HCT116 (cell line): ENCODE results near the gene DHRS13. TPM values are rescaled to one million over a fixed set of nuclear protein-coding genes. Genes with fewer than 3 reads are reported as not detected.

Experiments
- ATAC-seq: fragments of 200-7000 bp; cut with Tn5 transposase; 2 replicates; pipeline ENCODE4 v1.9.1; 2020; ENCODE audit warnings: mild to moderate bottlenecking, moderate library complexity
- BruUV-seq: library from RNA; stranded (reverse); fragments of 400-500 nt; replicated peaks from 2 replicates; lab custom pipeline; 2021; lab: Mats Ljungman, UMichigan
- CTCF ChIA-PET: fragments of 300-600 bp; sonication (Branson Sonifier 250); formaldehyde crosslinking; loops from one replicate; lab custom pipeline; 2021; ENCODE audit warnings: antibody characterized with exemption; lab: Charles Lee
- POLR2A ChIA-PET: fragments of 300-600, 350-600 bp; sonication (Branson Sonifier 250); formaldehyde crosslinking; loops from one replicate; lab custom pipeline; 2021; ENCODE audit warnings: antibody characterized with exemption; lab: Charles Lee
- RAD21 ChIA-PET, 2 experiments: fragments of 300-600 bp; sonication (Branson Sonifier 250); formaldehyde crosslinking; loops; one replicate each; lab custom pipeline; 2023; ENCODE audit warnings: low total read pairs in 2 of 2; ENCODE audit not compliant: uncharacterized antibody in 2 of 2, unreplicated experiment in 2 of 2, low non-redundant PET in 1 of 2; lab: Charles Lee
- DNase-seq: peaks from one replicate; pipeline ENCODE4 v3.0.0-alpha.2; 2010; ENCODE audit warnings: low read depth, low spot score
- H2AFZ ChIP-seq: fragments of 200-600 bp; shearing (Covaris generic), sonication (generic); 2 replicates; pipeline ENCODE4 v1.6.1; 2017; ENCODE audit warnings: low read depth, mixed run types, mixed read lengths, antibody characterized with exemption, low read length; ENCODE audit not compliant: poor library complexity, severe bottlenecking
- H3K27ac ChIP-seq: 2 replicates; pipeline ENCODE4 v1.5.1; 2012; ENCODE audit warnings: low read depth, low read length
- H3K27me3 ChIP-seq: fragments of 200-600 bp; sonication (generic); 2 replicates; pipeline ENCODE4 v1.6.1; 2016; ENCODE audit warnings: mixed run types, low read length, mixed read lengths; ENCODE audit not compliant: insufficient read depth
- H3K36me3 ChIP-seq, 2 experiments: fragments of 200-500 bp in 1 of 2; fragments of 200-600 bp in 1 of 2; sonication (Bioruptor generic) in 1 of 2; sonication (generic) in 1 of 2; 2 replicates each; pipeline versions ENCODE4 v1.5.1 to v1.6.1; 2014 to 2016; ENCODE audit warnings: low read length in 2 of 2, inconsistent platforms in 1 of 2, mixed read lengths in 1 of 2, mixed run types in 1 of 2; ENCODE audit not compliant: insufficient read depth in 2 of 2, control insufficient read depth in 1 of 2
- H3K4me1 ChIP-seq, 2 experiments: fragments of 200-600 bp in 1 of 2; sonication (generic) in 1 of 2; 2 replicates each; pipeline versions ENCODE4 v1.5.1 to v1.6.1; 2012 to 2017; ENCODE audit warnings: low read length in 2 of 2, inconsistent platforms in 1 of 2, mild to moderate bottlenecking in 1 of 2, mixed read lengths in 1 of 2, mixed run types in 1 of 2, moderate library complexity in 1 of 2; ENCODE audit not compliant: insufficient read depth in 2 of 2, control insufficient read depth in 1 of 2
- H3K4me2 ChIP-seq: fragments of 200-600 bp; sonication (generic); 2 replicates; pipeline ENCODE4 v1.6.1; 2017; ENCODE audit warnings: mixed run types, low read length, mixed read lengths
- H3K4me3 ChIP-seq, 2 experiments: fragments of 200-600 bp in 1 of 2; sonication (generic) in 1 of 2; replicated peaks in 1 of 2; 2 replicates each; pipeline ENCODE4 v1.5.1; 2011 to 2016; ENCODE audit warnings: low read length in 2 of 2, control low read depth in 1 of 2, low read depth in 1 of 2, mild to moderate bottlenecking in 1 of 2, mixed read lengths in 1 of 2, mixed run types in 1 of 2
- H3K79me2 ChIP-seq: fragments of 200-600 bp; sonication (generic); 2 replicates; pipeline ENCODE4 v1.6.1; 2017; ENCODE audit warnings: mild to moderate bottlenecking, mixed run types, low read length, moderate library complexity, mixed read lengths; ENCODE audit not compliant: insufficient read depth
- H3K9ac ChIP-seq: fragments of 200-600 bp; sonication (generic); 2 replicates; pipeline ENCODE4 v1.6.1; 2016; ENCODE audit warnings: low read length, mixed read lengths
- H3K9me2 ChIP-seq: fragments of 200-600 bp; sonication (generic), shearing (Covaris generic); 2 replicates; pipeline ENCODE4 v1.6.1; 2017; ENCODE audit warnings: mixed run types, mild to moderate bottlenecking, moderate library complexity; ENCODE audit not compliant: insufficient read depth
- H3K9me3 ChIP-seq, 2 experiments: fragments of 200-500 bp in 1 of 2; fragments of 200-600 bp in 1 of 2; sonication (Bioruptor generic) in 1 of 2; sonication (generic) in 1 of 2; 2 replicates each; pipeline ENCODE4 v1.6.1; 2014 to 2017; ENCODE audit warnings: low read length in 2 of 2, mixed read lengths in 2 of 2, inconsistent platforms in 1 of 2, low read depth in 1 of 2, mild to moderate bottlenecking in 1 of 2, mixed run types in 1 of 2, moderate library complexity in 1 of 2; ENCODE audit not compliant: control insufficient read depth in 1 of 2, insufficient read depth in 1 of 2
- H4K20me1 ChIP-seq: fragments of 200-600 bp; sonication (generic), shearing (Covaris generic); 2 replicates; pipeline ENCODE4 v1.6.1; 2017; ENCODE audit warnings: mixed run types, mild to moderate bottlenecking, moderate library complexity; ENCODE audit not compliant: insufficient read depth
- CBX3 ChIP-seq: IDR thresholded peaks from 2 replicates; pipeline ENCODE4 v1.6.1; 2012; ENCODE audit warnings: low read depth
- CEBPB ChIP-seq: IDR thresholded peaks from 2 replicates; pipeline ENCODE4 v1.6.1; 2012; ENCODE audit warnings: low read depth
- EGR1 ChIP-seq: IDR thresholded peaks from 2 replicates; pipeline ENCODE4 v1.6.1; 2012; ENCODE audit warnings: low read depth
- EZH2 ChIP-seq: fragments of 200-600 bp; sonication (generic); IDR thresholded peaks from 2 replicates; pipeline ENCODE4 v1.6.1; 2017; ENCODE audit warnings: antibody characterized with exemption, mixed run types
- JUND ChIP-seq: IDR thresholded peaks from 2 replicates; pipeline ENCODE4 v1.6.1; 2012
- POLR2A ChIP-seq: IDR thresholded peaks from 2 replicates; pipeline ENCODE4 v1.7.0; 2011; ENCODE audit warnings: borderline replicate concordance; ENCODE audit not compliant: insufficient read depth, insufficient read length; ENCODE audit errors: extremely low read depth
- SIN3A ChIP-seq: IDR thresholded peaks from 2 replicates; pipeline ENCODE4 v1.6.1; 2012; ENCODE audit warnings: low read depth
- SP1 ChIP-seq: IDR thresholded peaks from 2 replicates; pipeline ENCODE4 v1.6.1; 2012; ENCODE audit warnings: low read depth
- TCF7L2 ChIP-seq: IDR thresholded peaks from 2 replicates; pipeline ENCODE4 v1.7.0; 2011; ENCODE audit warnings: borderline replicate concordance, inconsistent platforms; ENCODE audit not compliant: insufficient read depth, insufficient read length; ENCODE audit errors: extremely low read depth
- YY1 ChIP-seq: IDR thresholded peaks from 2 replicates; pipeline ENCODE4 v1.6.1; 2011; ENCODE audit warnings: low read length, low read depth, moderate library complexity, mild to moderate bottlenecking; ENCODE audit not compliant: insufficient replicate concordance; ENCODE audit errors: extremely low read depth
- ZFX ChIP-seq: fragments of 450-650 bp; IDR thresholded peaks from 2 replicates; pipeline ENCODE4 v1.6.1; 2017
- intact Hi-C: fragments of 100-400 bp; cut with micrococcal nuclease; formaldehyde crosslinking; loops from 2 replicates; pipeline ENCODE4 v1.10.0; 2022
- total RNA-seq: library from RNA; stranded (reverse); gene quantifications from one replicate; pipeline ENCODE4 v1.2.1, GENCODE V29; 2021; ENCODE audit not compliant: unreplicated experiment
- TF ChIP-seq, protein P1 (sequence below): IDR thresholded peaks from 2 replicates; pipeline ENCODE4 v1.6.1; 2012
- TF ChIP-seq, protein P2 (sequence below): IDR thresholded peaks from 2 replicates; pipeline ENCODE4 v1.6.1; 2011; ENCODE audit warnings: mild to moderate bottlenecking, low read length, moderate library complexity; ENCODE audit not compliant: insufficient replicate concordance; ENCODE audit errors: extremely low read depth

The DHRS13 gene
- total RNA-seq, 1 experiment from 2014 or later: 13.5 TPM

DNA sequence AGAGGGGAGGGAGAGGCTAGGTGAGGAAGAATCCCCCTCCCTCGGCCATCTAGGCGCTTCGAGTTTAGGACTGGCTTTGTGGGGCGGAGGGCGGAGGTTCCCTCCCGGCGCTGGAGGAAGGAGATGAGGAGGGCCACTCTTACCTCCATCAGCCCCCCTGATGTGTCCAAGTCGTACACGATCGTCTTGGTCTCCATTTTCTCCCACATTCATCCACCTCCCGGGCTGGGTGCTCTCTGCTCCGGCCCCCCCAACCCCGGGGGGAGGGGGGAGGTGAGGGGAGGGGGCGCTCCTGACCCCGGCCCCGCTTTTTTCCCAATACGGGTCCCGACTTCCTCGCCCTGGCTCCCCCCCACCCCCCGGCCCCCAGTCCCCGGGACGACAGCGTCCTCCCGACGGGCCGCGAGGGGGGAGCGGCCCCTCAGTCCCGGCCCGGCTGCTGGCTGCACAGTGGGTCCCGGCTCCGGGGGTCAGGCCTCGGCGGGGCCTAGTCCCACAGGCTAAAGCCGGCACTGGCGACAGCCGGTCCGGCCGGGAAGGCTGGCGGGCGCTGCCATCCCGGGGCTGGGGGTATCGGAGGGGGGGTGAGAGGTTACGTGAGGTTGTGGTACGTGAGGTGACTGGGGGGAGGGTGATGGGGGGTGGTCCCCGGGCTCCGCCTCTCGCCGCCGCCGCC lies 48.0 kb upstream of the DHRS13 start:
- peak overlapping the region; percentile 70 for H3K9ac ChIP-seq
- H3K36me3 ChIP-seq: peaks cover 2 to 6% of the 10 kb centered on the region in 2 experiments; a peak in 2 of 4 replicates
- DNase-seq: no peak
- peak; percentile 77 for TF ChIP-seq ZFX
- TF ChIP-seq JUND: no peak
- H2AFZ ChIP-seq: no peak overlapping the region
- peaks cover 50% of the 10 kb centered on the region for H3K79me2 ChIP-seq
- H3K9me2 ChIP-seq: no peaks in the 10 kb centered on the region
- no peaks in the 10 kb centered on the region for H3K27me3 ChIP-seq
- H3K4me1 ChIP-seq: peaks cover 16 to 28% of the 10 kb centered on the region in 2 experiments
- H3K9me3 ChIP-seq: no peaks in the 10 kb centered on the region
- intact Hi-C loops: loop anchor here (1.0 kb wide), 1 partner anchor 48 kb away; the partner anchor contains the start of gene DHRS13
- H3K4me2 ChIP-seq: peak overlapping the region; percentile 90
- BruUV-seq: no TSS peak
- peak overlapping the region; percentile 81 to 92 for H3K4me3 ChIP-seq
- H3K27ac ChIP-seq: peak overlapping the region; percentile 83
- ATAC-seq: no peak
- POLR2A ChIA-PET: interaction anchor here (0.5 to 1.8 kb wide), 10 partner anchors 9 to 399 kb away, joined by 3 to 25 read pairs (median 5); partner anchors contain the start of genes MYO18A, RPL23A and TLCD1
- CTCF ChIA-PET: interaction anchor here (0.8 to 4.5 kb wide), 11 partner anchors 13 to 641 kb away, joined by 3 to 68 read pairs (median 5); partner anchors contain the start of genes BLTP2, RPL23A and TLCD1
- RAD21 ChIA-PET: interaction anchor here (0.6 to 1.5 kb wide), 3 partner anchors 189 to 224 kb away, joined by 5 to 10 read pairs (median 9); partner anchors contain the start of gene TLCD1 (in 2 of the 2)
- H4K20me1 ChIP-seq: no peaks in the 10 kb centered on the region

DNA sequence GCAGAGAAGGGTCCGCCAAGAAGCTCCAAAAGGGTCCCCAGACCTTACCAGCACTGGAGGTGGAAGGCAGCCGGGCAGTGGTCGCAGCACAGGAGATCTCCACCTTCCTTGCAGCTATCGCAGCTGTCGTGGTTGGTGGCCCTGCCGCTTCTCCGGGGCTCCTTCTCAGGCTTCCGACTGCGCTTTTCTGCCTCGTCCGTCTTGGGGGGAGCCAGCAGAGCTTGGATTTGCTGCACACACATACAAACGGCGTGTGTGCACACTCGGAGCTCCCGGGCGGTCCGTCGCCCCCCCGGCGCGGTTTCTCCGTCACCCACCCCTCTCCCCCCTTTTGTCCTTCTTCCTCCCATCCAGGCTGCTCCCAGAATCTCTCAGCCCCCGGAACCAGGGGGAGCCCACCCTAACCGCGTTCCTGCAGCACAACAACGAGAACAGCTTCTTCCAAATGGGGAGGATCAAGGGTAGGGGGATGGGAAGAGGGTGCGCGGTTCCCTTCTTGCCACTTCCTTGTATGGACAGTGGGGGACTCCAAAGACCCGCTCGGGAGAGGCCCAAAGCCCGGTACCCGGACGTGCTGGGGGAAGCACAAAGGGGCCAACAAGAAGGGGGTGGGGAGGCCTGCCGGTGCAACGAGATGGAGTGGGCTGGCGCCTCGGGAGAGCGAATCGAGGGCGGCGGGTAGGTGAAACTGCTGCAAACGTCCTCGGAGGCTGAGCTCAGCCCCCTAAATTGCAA lies 47.3 kb upstream of the DHRS13 start:
- H3K9me3 ChIP-seq: no peaks in the 10 kb centered on the region
- BruUV-seq: no TSS peak
- no peak for ATAC-seq
- H3K4me3 ChIP-seq: peak overlapping the region; percentile 81 to 92
- no peak overlapping the region for H2AFZ ChIP-seq
- CTCF ChIA-PET: interaction anchor here (0.8 to 4.5 kb wide), 3 partner anchors 15 to 223 kb away, joined by 7 to 44 read pairs (median 11); partner anchors contain the start of gene TLCD1
- no peaks in the 10 kb centered on the region for H4K20me1 ChIP-seq
- no peaks in the 10 kb centered on the region for H3K27me3 ChIP-seq
- RAD21 ChIA-PET: no interaction called here
- intact Hi-C loops: no loop called here
- H3K36me3 ChIP-seq: peaks cover 2 to 6% of the 10 kb centered on the region in 2 experiments; a peak in 2 of 4 replicates
- H3K9me2 ChIP-seq: no peaks in the 10 kb centered on the region
- peak overlapping the region; percentile 83 for H3K27ac ChIP-seq
- no peak for DNase-seq
- H3K4me2 ChIP-seq: peak overlapping the region; percentile 90
- H3K79me2 ChIP-seq: peaks cover 57% of the 10 kb centered on the region
- peaks cover 16 to 28% of the 10 kb centered on the region in 2 experiments for H3K4me1 ChIP-seq
- H3K9ac ChIP-seq: peak overlapping the region; percentile 70
- POLR2A ChIA-PET: interaction anchor here (1.3 to 1.8 kb wide), 2 partner anchors 222 to 231 kb away, joined by 6 to 10 read pairs; partner anchors contain the start of genes NEK8 and RPL23A
- TF ChIP-seq, protein P1, sequence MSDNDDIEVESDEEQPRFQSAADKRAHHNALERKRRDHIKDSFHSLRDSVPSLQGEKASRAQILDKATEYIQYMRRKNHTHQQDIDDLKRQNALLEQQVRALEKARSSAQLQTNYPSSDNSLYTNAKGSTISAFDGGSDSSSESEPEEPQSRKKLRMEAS: no peak
- TF ChIP-seq, protein P2, sequence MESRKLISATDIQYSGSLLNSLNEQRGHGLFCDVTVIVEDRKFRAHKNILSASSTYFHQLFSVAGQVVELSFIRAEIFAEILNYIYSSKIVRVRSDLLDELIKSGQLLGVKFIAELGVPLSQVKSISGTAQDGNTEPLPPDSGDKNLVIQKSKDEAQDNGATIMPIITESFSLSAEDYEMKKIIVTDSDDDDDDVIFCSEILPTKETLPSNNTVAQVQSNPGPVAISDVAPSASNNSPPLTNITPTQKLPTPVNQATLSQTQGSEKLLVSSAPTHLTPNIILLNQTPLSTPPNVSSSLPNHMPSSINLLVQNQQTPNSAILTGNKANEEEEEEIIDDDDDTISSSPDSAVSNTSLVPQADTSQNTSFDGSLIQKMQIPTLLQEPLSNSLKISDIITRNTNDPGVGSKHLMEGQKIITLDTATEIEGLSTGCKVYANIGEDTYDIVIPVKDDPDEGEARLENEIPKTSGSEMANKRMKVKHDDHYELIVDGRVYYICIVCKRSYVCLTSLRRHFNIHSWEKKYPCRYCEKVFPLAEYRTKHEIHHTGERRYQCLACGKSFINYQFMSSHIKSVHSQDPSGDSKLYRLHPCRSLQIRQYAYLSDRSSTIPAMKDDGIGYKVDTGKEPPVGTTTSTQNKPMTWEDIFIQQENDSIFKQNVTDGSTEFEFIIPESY: no peak
- TF ChIP-seq EGR1: no peak
- TF ChIP-seq YY1: no peak
- TF ChIP-seq SP1: no peak
- no peak for TF ChIP-seq TCF7L2
- TF ChIP-seq CEBPB: no peak
- TF ChIP-seq POLR2A: no peak
- TF ChIP-seq CBX3: no peak
- TF ChIP-seq SIN3A: no peak
- TF ChIP-seq JUND: no peak
- no peak for TF ChIP-seq EZH2
